Measurements from ENCODE around the gene NBPF11.
"Not testable (repeated sequence)": the region's sequence is repeated elsewhere in the genome, so short reads cannot be mapped to it uniquely, and the experiment has no call there.

NBPF11 gene

GRCh38 chr1:148151911-148152656 lies at the start of gene NBPF11:
TSS of gene NBPF11 (minus strand) at chr1:148152281. CDS start at chr1:148127003, 25,278 bp downstream.
- peak; percentile 92 for DNase-seq

- DNase-seq = not testable (repeated sequence)
Observed at GRCh38 chr1:148197396-148197795, 45.3 kb upstream of the NBPF11 start.

GRCh38 chr1:148196949-148197348 lies 44.9 kb upstream of the NBPF11 start:
- DNase-seq = not testable (repeated sequence)

GRCh38 chr1:148195115-148195514 lies 43.0 kb upstream of the NBPF11 start:
- DNase-seq = not testable (repeated sequence)

GRCh38 chr1:148188768-148189167 lies 36.7 kb upstream of the NBPF11 start:
- not testable (repeated sequence) for DNase-seq

GRCh38 chr1:148178682-148179081 lies 26.6 kb upstream of the NBPF11 start:
- not testable (repeated sequence) for DNase-seq

GRCh38 chr1:148175414-148175813 lies 23.3 kb upstream of the NBPF11 start:
- not testable (repeated sequence) for DNase-seq

GRCh38 chr1:148171995-148172394 lies 19.9 kb upstream of the NBPF11 start:
- not testable (repeated sequence) for DNase-seq

- no peak for DNase-seq
Observed at GRCh38 chr1:148166558-148167492, 14.7 kb upstream of the NBPF11 start.

GRCh38 chr1:148162363-148162762 lies 10.3 kb upstream of the NBPF11 start:
- no peak for DNase-seq

GRCh38 chr1:148161053-148161901 lies 9.2 kb upstream of the NBPF11 start:
- DNase-seq = no peak

- DNase-seq = no peak
Observed at GRCh38 chr1:148160343-148161052, 8.4 kb upstream of the NBPF11 start.

GRCh38 chr1:148160048-148160342 lies 7.9 kb upstream of the NBPF11 start:
- no peak for DNase-seq

- no peak for DNase-seq
Observed at GRCh38 chr1:148158341-148159003, 6.4 kb upstream of the NBPF11 start.

- DNase-seq = not testable (repeated sequence)
Observed at GRCh38 chr1:148157803-148158202, 5.7 kb upstream of the NBPF11 start.

GRCh38 chr1:148155494-148156275 lies 3.6 kb upstream of the NBPF11 start:
- not testable (repeated sequence) for DNase-seq

- not testable (repeated sequence) for DNase-seq
Observed at GRCh38 chr1:148152795-148153194, 714 bp upstream of the NBPF11 start.

- DNase-seq = peak; percentile 66
Observed at GRCh38 chr1:148151371-148151819, 686 bp downstream of the NBPF11 start.

- DNase-seq = not testable (repeated sequence)
Observed at GRCh38 chr1:148150945-148151344, 1.1 kb downstream of the NBPF11 start.

- DNase-seq = not testable (repeated sequence)
Observed at GRCh38 chr1:148150014-148150413, 2.1 kb downstream of the NBPF11 start.

Data from activated CD8-positive, alpha-beta memory T cell treated with anti-CD3 and anti-CD28 coated beads for 24 hours (primary cell).